HepG2 (cell line): ENCODE results near the gene PROC. TPM values are rescaled to one million over a fixed set of nuclear protein-coding genes. Genes with fewer than 3 reads are reported as not detected.

Experiments
- ATAC-seq: fragments of 200-7000 bp; cut with Tn5 transposase; 3 replicates; pipeline ENCODE4 v1.9.1; 2020; ENCODE audit warnings: mild to moderate bottlenecking, moderate library complexity
- BruUV-seq: library from RNA; stranded (reverse); fragments of 400-500 nt; replicated peaks from 2 replicates; lab custom pipeline; 2021; lab: Mats Ljungman, UMichigan
- CTCF ChIA-PET: fragments of 300-600 bp; formaldehyde crosslinking; extraction: SDS; loops from one replicate; lab custom pipeline; 2021; ENCODE audit warnings: low total read pairs, inconsistent platforms, low intra/inter-chr PET ratio; lab: Yijun Ruan, JAX
- POLR2A ChIA-PET: fragments of 350-600 bp; sonication (Branson Sonifier 250); formaldehyde crosslinking; loops from one replicate; lab custom pipeline; 2020; ENCODE audit warnings: antibody characterized with exemption, inconsistent platforms; lab: Yijun Ruan, JAX
- DNase-seq: peaks from one replicate; pipeline ENCODE4 v3.0.0-alpha.2; 2015; ENCODE audit warnings: low spot score
- FAIRE-seq: peaks from 3 replicates; lab custom pipeline; 2011; peaks lifted over from hg19 to GRCh38; lab: Jason Lieb, UNC
- H2AFZ ChIP-seq: one replicate; pipeline ENCODE4 v1.6.1; 2011; ENCODE audit warnings: low read length, inconsistent platforms
- H3K27ac ChIP-seq: fragments of 300-600 bp; 3 replicates; pipeline ENCODE4 v1.8.0; 2011; ENCODE audit warnings: mixed run types, mild to moderate bottlenecking, mixed read lengths, low read length, inconsistent platforms; ENCODE audit not compliant: insufficient read depth; ENCODE audit errors: extremely low read length
- H3K27me3 ChIP-seq, 2 experiments: fragments of 200-600 bp in 1 of 2; 2 replicates in 1 of 2; 3 replicates in 1 of 2; pipeline versions ENCODE4 v1.6.0 to v1.8.0; 2011; ENCODE audit warnings: low read length in 2 of 2, mild to moderate bottlenecking in 2 of 2, moderate library complexity in 2 of 2, inconsistent platforms in 1 of 2; ENCODE audit not compliant: insufficient read depth in 2 of 2, control insufficient read depth in 1 of 2
- H3K36me3 ChIP-seq, 2 experiments: fragments of 200-600 bp in 1 of 2; replicated peaks in 1 of 2; 2 replicates in 1 of 2; 3 replicates in 1 of 2; pipeline versions ENCODE4 v1.5.1 to v1.8.0; 2011; ENCODE audit warnings: low read length in 2 of 2, inconsistent platforms in 1 of 2; ENCODE audit not compliant: insufficient read depth in 2 of 2, control insufficient read depth in 1 of 2
- H3K4me1 ChIP-seq: 2 replicates; pipeline ENCODE4 v1.5.1; 2012; ENCODE audit warnings: low read length, inconsistent platforms; ENCODE audit not compliant: insufficient read depth
- H3K4me2 ChIP-seq: 2 replicates; pipeline ENCODE4 v1.6.0; 2011; ENCODE audit warnings: low read depth, low read length, inconsistent platforms
- H3K4me3 ChIP-seq, 3 experiments: fragments of 200-600 bp in 1 of 3; sonication (generic), shearing (Covaris generic) in 1 of 3; replicated peaks in 1 of 3; 2 replicates each; pipeline ENCODE4 v1.5.1; 2011 to 2016; ENCODE audit warnings: low read length in 3 of 3, inconsistent platforms in 2 of 3, low read depth in 2 of 3, mild to moderate bottlenecking in 2 of 3, control low read depth in 1 of 3, mixed read lengths in 1 of 3; ENCODE audit not compliant: insufficient read depth in 1 of 3
- H3K79me2 ChIP-seq: one replicate; pipeline ENCODE4 v1.6.1; 2011; ENCODE audit warnings: low read length, inconsistent platforms; ENCODE audit not compliant: insufficient read depth
- H3K9ac ChIP-seq: 2 replicates; pipeline ENCODE4 v1.6.0; 2011; ENCODE audit warnings: mild to moderate bottlenecking, low read depth, low read length, inconsistent platforms; ENCODE audit not compliant: insufficient read depth
- H3K9me3 ChIP-seq: 2 replicates; pipeline ENCODE4 v1.5.1; 2012; ENCODE audit warnings: mild to moderate bottlenecking, low read length
- H4K20me1 ChIP-seq: 2 replicates; pipeline ENCODE4 v1.6.0; 2011; ENCODE audit warnings: inconsistent platforms, mild to moderate bottlenecking, low read length, moderate library complexity; ENCODE audit not compliant: insufficient read depth
- CHD2 ChIP-seq: IDR thresholded peaks from 2 replicates; pipeline ENCODE4 v1.6.1; 2011; ENCODE audit warnings: low read depth, low read length, improper control_type of control experiment
- FIP1L1 ChIP-seq: fragments of 200-400 bp; formaldehyde crosslinking; IDR thresholded peaks from 2 replicates; pipeline ENCODE4 v1.6.1; 2018; ENCODE audit warnings: low read depth, mild to moderate bottlenecking, low read length, moderate library complexity, borderline replicate concordance; ENCODE audit not compliant: insufficient read depth
- GFI1 ChIP-seq: sonication (generic); formaldehyde crosslinking; IDR thresholded peaks from 2 replicates; pipeline ENCODE4 v1.5.0; 2020; ENCODE audit warnings: missing genetic modification reagents, mild to moderate bottlenecking, borderline replicate concordance
- HDAC1 ChIP-seq: sonication (generic); formaldehyde crosslinking; IDR thresholded peaks from 2 replicates; pipeline ENCODE4 v1.5.1; 2020; ENCODE audit warnings: mild to moderate bottlenecking, missing genetic modification reagents
- ZMYM3 ChIP-seq: sonication (generic); formaldehyde crosslinking; IDR thresholded peaks from 2 replicates; pipeline ENCODE4 v1.5.1; 2020; ENCODE audit warnings: mild to moderate bottlenecking, missing genetic modification reagents
- ZNF253 ChIP-seq: sonication (generic); formaldehyde crosslinking; IDR thresholded peaks from 2 replicates; pipeline ENCODE4 v1.8.0; 2022; ENCODE audit warnings: mild to moderate bottlenecking, missing genetic modification reagents, borderline replicate concordance
- WGBS: methylation state at CpG from one replicate; pipeline ENCODE4 v1.1.6; 2017; ENCODE audit warnings: low lambda C conversion rate; 5-methylcytosine and 5-hydroxymethylcytosine counted together
- in situ Hi-C: cut with HindIII; loops from 2 replicates; pipeline ENCODE4 v1.10.0; 2017; ENCODE audit warnings: low pct_unique_long_range_greater_than_20kb; ENCODE audit not compliant: extremely low pct_ligation_motif_present
- intact Hi-C: fragments of 100-400 bp; cut with micrococcal nuclease; formaldehyde crosslinking; loops from one replicate; pipeline ENCODE4 v1.10.0; 2022; ENCODE audit not compliant: unreplicated experiment
- polyA plus RNA-seq, 8 experiments: library from polyadenylated mRNA; depleted of rRNA in 3 of 8; stranded (reverse) in 7 of 8; unstranded in 1 of 8; fragments of >200 nt; fragmentation: Illumina TruSeq in 4 of 8; extraction: Trizol in 4 of 8; gene quantifications; 2 replicates each; pipeline versions ENCODE4 v1.2.1 to v1.2.3, GENCODE V29; 2011 to 2016; ENCODE audit warnings: low read depth in 4 of 8, missing spikeins in 1 of 8, mixed read lengths in 1 of 8; ENCODE audit not compliant: insufficient read depth in 1 of 8
- total RNA-seq, 5 experiments: library from RNA; depleted of rRNA; stranded (reverse); fragments of >200 nt; fragmentation: Illumina TruSeq; extraction: Trizol; gene quantifications; 2 replicates each; pipeline ENCODE4 v1.2.3, GENCODE V29; 2016; ENCODE audit warnings: low read depth in 1 of 5
- TF ChIP-seq, protein P1 (sequence below): sonication (generic); formaldehyde crosslinking; IDR thresholded peaks from 2 replicates; pipeline ENCODE4 v1.4.0; 2020; ENCODE audit warnings: mild to moderate bottlenecking, missing genetic modification reagents, borderline replicate concordance
- TF ChIP-seq, protein P2 (sequence below): sonication (generic); formaldehyde crosslinking; IDR thresholded peaks from 2 replicates; pipeline ENCODE4 v1.4.0; 2020; ENCODE audit warnings: mild to moderate bottlenecking, missing genetic modification reagents
- TF ChIP-seq, protein P3 (sequence below): sonication (generic); formaldehyde crosslinking; IDR thresholded peaks from 2 replicates; pipeline ENCODE4 v1.4.0; 2020; ENCODE audit warnings: missing genetic modification reagents
- TF ChIP-seq, protein P4 (sequence below): sonication (generic); formaldehyde crosslinking; IDR thresholded peaks from 2 replicates; pipeline ENCODE4 v1.4.0; 2020; ENCODE audit warnings: mild to moderate bottlenecking, low read depth, missing genetic modification reagents
- TF ChIP-seq, protein P5 (sequence below): IDR thresholded peaks from 2 replicates; pipeline ENCODE4 v1.6.1; 2016; ENCODE audit warnings: missing compliant biosample characterization, missing genetic modification reagents, borderline replicate concordance

The PROC gene
- total and polyA plus RNA-seq, 2 of the 13 experiments (the other 11 are each of a cell fraction or from before 2014, with no cell fraction given) = 134 to 185 TPM

DNA sequence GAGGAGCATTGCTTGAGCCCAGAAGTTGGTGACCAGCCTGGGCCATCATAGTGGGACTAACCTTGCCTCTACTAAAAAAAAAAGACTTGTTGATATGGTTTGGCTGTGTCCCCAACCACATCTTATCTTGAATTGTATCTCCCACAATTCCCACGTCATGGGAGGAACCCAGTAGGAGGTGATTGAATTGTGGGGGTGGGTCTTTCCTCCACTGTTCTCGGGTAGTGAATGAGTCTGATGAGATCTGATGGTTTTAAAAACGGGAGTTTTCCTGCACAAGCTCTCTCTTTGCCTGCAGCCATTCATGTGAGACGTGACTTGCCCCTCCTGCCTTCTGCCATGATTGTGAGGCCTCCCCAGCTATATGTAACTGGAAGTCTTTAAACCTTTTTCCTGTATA lies 47.0 kb downstream of the PROC start (continued):
- TF ChIP-seq HDAC1 (CRISPR knock-in tag) = no peak
- TF ChIP-seq, all 625 proteins: peak for 0

DNA sequence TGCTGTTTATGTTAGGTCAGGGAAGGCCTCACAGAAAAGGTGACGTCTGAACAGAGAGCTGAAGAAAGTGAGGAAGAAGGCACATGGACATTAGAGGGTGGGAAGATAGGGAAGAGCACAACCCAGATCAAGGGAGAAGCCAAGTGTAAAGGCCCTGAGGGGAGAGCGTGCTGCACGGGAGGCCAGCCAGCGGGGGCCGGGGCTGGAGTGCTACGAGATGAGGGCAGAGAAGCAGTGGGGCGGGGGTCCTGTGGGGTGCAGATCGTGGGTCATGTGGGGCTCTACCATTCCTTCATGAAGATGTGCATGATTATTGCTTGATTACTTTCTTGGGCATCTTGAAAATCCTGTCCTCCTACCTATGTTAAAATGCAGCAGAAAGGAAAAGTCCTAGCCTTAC lies 50.8 kb downstream of the PROC start:
- no TSS peak for BruUV-seq
- peaks cover 20% of the 10 kb centered on the region for H3K4me1 ChIP-seq
- H3K4me2 ChIP-seq = no peak overlapping the region
- ChIA-PET POLR2A (no interaction called here), CTCF (no interaction called here)
- in situ Hi-C loops (no loop called here), intact Hi-C loops (no loop called here)
- no peaks in the 10 kb centered on the region for H3K27me3 ChIP-seq
- H3K27ac ChIP-seq = no peak overlapping the region
- H3K36me3 ChIP-seq = no peaks in the 10 kb centered on the region; a peak in 1 of 5 replicates
- ATAC-seq (no peak), FAIRE-seq (no peak), DNase-seq (no peak)
- no peaks in the 10 kb centered on the region for H3K9me3 ChIP-seq
- no peak overlapping the region for H3K4me3 ChIP-seq
- H3K79me2 ChIP-seq = no peaks in the 10 kb centered on the region
- 82% methylated on average over 8 of the region's 8 CpGs for WGBS
- no peak overlapping the region for H3K9ac ChIP-seq
- TF ChIP-seq, protein P1, sequence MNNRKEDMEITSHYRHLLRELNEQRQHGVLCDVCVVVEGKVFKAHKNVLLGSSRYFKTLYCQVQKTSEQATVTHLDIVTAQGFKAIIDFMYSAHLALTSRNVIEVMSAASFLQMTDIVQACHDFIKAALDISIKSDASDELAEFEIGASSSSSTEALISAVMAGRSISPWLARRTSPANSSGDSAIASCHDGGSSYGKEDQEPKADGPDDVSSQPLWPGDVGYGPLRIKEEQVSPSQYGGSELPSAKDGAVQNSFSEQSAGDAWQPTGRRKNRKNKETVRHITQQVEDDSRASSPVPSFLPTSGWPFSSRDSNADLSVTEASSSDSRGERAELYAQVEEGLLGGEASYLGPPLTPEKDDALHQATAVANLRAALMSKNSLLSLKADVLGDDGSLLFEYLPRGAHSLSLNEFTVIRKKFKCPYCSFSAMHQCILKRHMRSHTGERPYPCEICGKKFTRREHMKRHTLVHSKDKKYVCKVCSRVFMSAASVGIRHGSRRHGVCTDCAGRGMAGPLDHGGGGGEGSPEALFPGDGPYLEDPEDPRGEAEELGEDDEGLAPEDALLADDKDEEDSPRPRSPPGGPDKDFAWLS (CRISPR knock-in tag) = no peak
- TF ChIP-seq ZNF253 = no peak
- no peak for TF ChIP-seq FIP1L1
- TF ChIP-seq, protein P2, sequence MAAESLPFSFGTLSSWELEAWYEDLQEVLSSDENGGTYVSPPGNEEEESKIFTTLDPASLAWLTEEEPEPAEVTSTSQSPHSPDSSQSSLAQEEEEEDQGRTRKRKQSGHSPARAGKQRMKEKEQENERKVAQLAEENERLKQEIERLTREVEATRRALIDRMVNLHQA (CRISPR knock-in tag) = no peak
- TF ChIP-seq ZMYM3 (CRISPR knock-in tag) = no peak
- no peak for TF ChIP-seq GFI1
- TF ChIP-seq, protein P3, sequence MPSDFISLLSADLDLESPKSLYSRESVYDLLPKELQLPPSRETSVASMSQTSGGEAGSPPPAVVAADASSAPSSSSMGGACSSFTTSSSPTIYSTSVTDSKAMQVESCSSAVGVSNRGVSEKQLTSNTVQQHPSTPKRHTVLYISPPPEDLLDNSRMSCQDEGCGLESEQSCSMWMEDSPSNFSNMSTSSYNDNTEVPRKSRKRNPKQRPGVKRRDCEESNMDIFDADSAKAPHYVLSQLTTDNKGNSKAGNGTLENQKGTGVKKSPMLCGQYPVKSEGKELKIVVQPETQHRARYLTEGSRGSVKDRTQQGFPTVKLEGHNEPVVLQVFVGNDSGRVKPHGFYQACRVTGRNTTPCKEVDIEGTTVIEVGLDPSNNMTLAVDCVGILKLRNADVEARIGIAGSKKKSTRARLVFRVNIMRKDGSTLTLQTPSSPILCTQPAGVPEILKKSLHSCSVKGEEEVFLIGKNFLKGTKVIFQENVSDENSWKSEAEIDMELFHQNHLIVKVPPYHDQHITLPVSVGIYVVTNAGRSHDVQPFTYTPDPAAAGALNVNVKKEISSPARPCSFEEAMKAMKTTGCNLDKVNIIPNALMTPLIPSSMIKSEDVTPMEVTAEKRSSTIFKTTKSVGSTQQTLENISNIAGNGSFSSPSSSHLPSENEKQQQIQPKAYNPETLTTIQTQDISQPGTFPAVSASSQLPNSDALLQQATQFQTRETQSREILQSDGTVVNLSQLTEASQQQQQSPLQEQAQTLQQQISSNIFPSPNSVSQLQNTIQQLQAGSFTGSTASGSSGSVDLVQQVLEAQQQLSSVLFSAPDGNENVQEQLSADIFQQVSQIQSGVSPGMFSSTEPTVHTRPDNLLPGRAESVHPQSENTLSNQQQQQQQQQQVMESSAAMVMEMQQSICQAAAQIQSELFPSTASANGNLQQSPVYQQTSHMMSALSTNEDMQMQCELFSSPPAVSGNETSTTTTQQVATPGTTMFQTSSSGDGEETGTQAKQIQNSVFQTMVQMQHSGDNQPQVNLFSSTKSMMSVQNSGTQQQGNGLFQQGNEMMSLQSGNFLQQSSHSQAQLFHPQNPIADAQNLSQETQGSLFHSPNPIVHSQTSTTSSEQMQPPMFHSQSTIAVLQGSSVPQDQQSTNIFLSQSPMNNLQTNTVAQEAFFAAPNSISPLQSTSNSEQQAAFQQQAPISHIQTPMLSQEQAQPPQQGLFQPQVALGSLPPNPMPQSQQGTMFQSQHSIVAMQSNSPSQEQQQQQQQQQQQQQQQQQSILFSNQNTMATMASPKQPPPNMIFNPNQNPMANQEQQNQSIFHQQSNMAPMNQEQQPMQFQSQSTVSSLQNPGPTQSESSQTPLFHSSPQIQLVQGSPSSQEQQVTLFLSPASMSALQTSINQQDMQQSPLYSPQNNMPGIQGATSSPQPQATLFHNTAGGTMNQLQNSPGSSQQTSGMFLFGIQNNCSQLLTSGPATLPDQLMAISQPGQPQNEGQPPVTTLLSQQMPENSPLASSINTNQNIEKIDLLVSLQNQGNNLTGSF (CRISPR knock-in tag) = no peak
- TF ChIP-seq, protein P4, sequence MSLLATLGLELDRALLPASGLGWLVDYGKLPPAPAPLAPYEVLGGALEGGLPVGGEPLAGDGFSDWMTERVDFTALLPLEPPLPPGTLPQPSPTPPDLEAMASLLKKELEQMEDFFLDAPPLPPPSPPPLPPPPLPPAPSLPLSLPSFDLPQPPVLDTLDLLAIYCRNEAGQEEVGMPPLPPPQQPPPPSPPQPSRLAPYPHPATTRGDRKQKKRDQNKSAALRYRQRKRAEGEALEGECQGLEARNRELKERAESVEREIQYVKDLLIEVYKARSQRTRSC (CRISPR knock-in tag) = no peak
- TF ChIP-seq, protein P5, sequence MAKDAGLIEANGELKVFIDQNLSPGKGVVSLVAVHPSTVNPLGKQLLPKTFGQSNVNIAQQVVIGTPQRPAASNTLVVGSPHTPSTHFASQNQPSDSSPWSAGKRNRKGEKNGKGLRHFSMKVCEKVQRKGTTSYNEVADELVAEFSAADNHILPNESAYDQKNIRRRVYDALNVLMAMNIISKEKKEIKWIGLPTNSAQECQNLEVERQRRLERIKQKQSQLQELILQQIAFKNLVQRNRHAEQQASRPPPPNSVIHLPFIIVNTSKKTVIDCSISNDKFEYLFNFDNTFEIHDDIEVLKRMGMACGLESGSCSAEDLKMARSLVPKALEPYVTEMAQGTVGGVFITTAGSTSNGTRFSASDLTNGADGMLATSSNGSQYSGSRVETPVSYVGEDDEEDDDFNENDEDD (CRISPR knock-in tag) = no peak
- TF ChIP-seq CHD2 = no peak
- H2AFZ ChIP-seq = no peak overlapping the region
- H4K20me1 ChIP-seq = no peaks in the 10 kb centered on the region
